Ascending aorta (tissue), 2 donors: ENCODE measurements around the gene PCLO. TPM values are rescaled to one million over a fixed set of nuclear protein-coding genes. Genes with fewer than 3 reads are reported as not detected.

ENCODE experiments used
- DNase-seq, 2 donors: peaks; one replicate each; pipeline ENCODE4 v3.0.0-alpha.2; 2019; ENCODE audit warnings: low spot score in 2 of 2
- H3K27ac ChIP-seq, 2 donors: fragments of 200-600 bp; sonication (generic); one replicate each; pipeline ENCODE4 v1.5.1; 2016 to 2017; ENCODE audit warnings: mild to moderate bottlenecking in 1 of 2
- H3K27me3 ChIP-seq: fragments of 200-600 bp; sonication (generic); one replicate; pipeline ENCODE4 v1.5.1; 2017
- H3K36me3 ChIP-seq, 2 donors: fragments of 200-600 bp; sonication (generic); one replicate each; pipeline ENCODE4 v1.5.1; 2016
- H3K4me1 ChIP-seq, 2 donors: fragments of 200-600 bp; sonication (generic); one replicate each; pipeline ENCODE4 v1.5.1; 2016 to 2017; ENCODE audit warnings: mild to moderate bottlenecking in 1 of 2
- H3K4me3 ChIP-seq, 2 donors: fragments of 200-600 bp; sonication (generic); one replicate each; pipeline ENCODE4 v1.5.1; 2016 to 2017; ENCODE audit warnings: mild to moderate bottlenecking in 1 of 2
- H3K9me3 ChIP-seq, 2 donors: fragments of 200-600 bp; sonication (generic); one replicate each; pipeline ENCODE4 v1.5.1; 2016
- intact Hi-C: fragments of 100-400 bp; cut with DNase I; formaldehyde crosslinking; loops from one replicate; pipeline ENCODE4 v1.15.1; 2023
- total RNA-seq: library from RNA; depleted of rRNA; stranded (reverse); fragments of >200 nt; gene quantifications from one replicate; pipeline ENCODE4 v1.1.0, GENCODE V29; 2016
- TF ChIP-seq, protein P1 (sequence below), 3 experiments: fragments of 200-600 bp in 2 of 3; fragments of 450-650 bp in 1 of 3; sonication (generic) in 2 of 3; IDR thresholded peaks; one replicate each; pipeline ENCODE4 v1.5.1; 2016 to 2019; ENCODE audit warnings: antibody characterized with exemption in 3 of 3, mild to moderate bottlenecking in 1 of 3, moderate library complexity in 1 of 3

The PCLO gene
- total RNA-seq, 1 donor from 2014 or later = 0.11 TPM

DNA sequence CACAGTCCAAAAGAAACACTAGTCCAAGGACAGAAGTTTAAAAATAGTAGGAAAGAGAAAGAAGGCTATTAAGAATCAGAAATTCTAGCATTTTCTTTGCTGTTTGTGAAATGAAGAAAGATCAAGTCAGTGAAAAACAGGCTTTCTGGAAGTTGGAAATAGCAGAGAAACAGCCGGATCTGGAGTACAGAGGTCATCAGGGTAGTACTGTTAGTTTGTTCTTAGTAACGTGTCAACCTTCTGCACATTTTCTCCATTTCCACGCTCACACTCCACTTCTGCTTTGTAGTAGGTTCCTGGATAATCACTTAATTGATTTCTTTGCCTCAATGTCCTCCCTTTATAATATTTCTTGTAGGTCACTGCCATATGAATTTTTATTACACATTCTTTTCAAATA lies 322.6 kb downstream of the PCLO start:
- intact Hi-C loops = no loop called here
- Histone ChIP-seq H3K9me3 (no peaks in the 10 kb centered on the region), H3K4me1 (no peaks in the 10 kb centered on the region), H3K36me3 (no peaks in the 10 kb centered on the region), H3K27ac (no peak overlapping the region), H3K27me3 (no peaks in the 10 kb centered on the region), H3K4me3 (no peak overlapping the region)
- no peak for DNase-seq
- TF ChIP-seq, protein P1, sequence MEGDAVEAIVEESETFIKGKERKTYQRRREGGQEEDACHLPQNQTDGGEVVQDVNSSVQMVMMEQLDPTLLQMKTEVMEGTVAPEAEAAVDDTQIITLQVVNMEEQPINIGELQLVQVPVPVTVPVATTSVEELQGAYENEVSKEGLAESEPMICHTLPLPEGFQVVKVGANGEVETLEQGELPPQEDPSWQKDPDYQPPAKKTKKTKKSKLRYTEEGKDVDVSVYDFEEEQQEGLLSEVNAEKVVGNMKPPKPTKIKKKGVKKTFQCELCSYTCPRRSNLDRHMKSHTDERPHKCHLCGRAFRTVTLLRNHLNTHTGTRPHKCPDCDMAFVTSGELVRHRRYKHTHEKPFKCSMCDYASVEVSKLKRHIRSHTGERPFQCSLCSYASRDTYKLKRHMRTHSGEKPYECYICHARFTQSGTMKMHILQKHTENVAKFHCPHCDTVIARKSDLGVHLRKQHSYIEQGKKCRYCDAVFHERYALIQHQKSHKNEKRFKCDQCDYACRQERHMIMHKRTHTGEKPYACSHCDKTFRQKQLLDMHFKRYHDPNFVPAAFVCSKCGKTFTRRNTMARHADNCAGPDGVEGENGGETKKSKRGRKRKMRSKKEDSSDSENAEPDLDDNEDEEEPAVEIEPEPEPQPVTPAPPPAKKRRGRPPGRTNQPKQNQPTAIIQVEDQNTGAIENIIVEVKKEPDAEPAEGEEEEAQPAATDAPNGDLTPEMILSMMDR (IDR thresholded peaks at IDR 0.05) = no peak

DNA sequence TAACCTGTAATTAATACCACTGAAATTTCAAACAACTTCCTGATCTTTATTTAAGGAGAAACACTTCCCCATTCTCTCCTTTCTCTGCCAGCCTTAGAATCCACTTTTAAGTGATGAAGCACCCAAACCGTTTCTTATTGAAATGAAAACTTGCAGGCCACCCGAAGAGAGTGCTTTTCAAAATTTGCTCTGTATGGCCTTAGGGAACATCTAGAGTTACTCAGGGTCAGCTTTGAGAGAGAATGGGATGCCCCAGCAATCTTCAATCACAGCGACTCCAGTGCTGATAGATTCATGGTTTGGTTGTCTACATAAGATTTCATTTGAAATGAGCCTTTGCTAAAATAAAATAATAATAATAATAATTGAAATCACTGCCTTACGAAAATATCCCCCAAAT lies 323.1 kb downstream of the PCLO start:
- no peak for DNase-seq
- H3K9me3 ChIP-seq = no peaks in the 10 kb centered on the region
- H3K4me1 ChIP-seq = no peaks in the 10 kb centered on the region
- intact Hi-C loops = no loop called here
- H3K36me3 ChIP-seq = no peaks in the 10 kb centered on the region
- TF ChIP-seq, protein P1 (IDR thresholded peaks at IDR 0.05) = no peak
- no peaks in the 10 kb centered on the region for H3K27me3 ChIP-seq
- no peak overlapping the region for H3K27ac ChIP-seq
- H3K4me3 ChIP-seq = no peak overlapping the region

DNA sequence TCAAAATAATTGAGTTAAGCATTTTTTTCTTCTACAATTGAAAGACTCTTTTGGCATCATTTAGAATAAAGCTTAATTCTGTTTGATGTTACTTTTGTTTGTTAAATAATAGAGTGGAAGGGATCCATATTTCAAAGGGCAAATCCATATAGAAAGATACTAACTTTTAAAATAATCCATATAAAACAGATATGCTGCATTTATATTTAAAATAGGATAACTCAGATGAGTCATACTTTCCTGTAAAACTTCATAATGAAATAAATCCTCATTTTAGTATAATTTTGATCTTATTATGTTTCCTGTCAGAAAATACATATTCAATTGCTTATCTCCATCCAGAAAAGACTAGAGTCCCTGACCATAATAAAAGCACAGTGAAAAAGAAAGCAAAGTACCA lies 323.6 kb downstream of the PCLO start:
- TF ChIP-seq, protein P1 (IDR thresholded peaks at IDR 0.05) = no peak
- intact Hi-C loops = no loop called here
- Histone ChIP-seq H3K36me3 (no peaks in the 10 kb centered on the region), H3K9me3 (no peaks in the 10 kb centered on the region), H3K27ac (no peak overlapping the region), H3K4me1 (no peaks in the 10 kb centered on the region), H3K27me3 (no peaks in the 10 kb centered on the region), H3K4me3 (no peak overlapping the region)
- no peak for DNase-seq

DNA sequence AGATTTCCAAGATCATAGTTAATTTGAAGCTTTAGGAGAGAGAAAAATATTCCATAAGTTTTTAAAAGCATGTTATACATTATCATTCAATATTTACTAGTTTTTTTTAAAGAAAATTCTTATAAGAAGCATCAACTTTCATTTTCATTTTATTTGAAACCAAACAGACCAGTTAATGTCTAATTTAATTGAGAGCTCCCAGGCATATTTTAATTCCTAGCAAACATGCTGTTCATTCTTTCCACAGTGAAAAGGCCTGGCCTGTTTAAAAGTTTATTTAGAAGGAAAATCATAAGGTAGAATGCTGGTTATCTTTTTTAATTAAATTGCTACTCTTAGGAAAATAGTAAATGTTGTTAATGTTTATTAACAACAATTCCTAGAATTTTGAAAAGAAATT lies 324.4 kb downstream of the PCLO start:
- no peaks in the 10 kb centered on the region for H3K9me3 ChIP-seq
- H3K27ac ChIP-seq = no peak overlapping the region
- H3K27me3 ChIP-seq = no peaks in the 10 kb centered on the region
- no peak for DNase-seq
- H3K4me3 ChIP-seq = no peak overlapping the region
- intact Hi-C loops = no loop called here
- H3K4me1 ChIP-seq = no peaks in the 10 kb centered on the region
- H3K36me3 ChIP-seq = no peaks in the 10 kb centered on the region
- TF ChIP-seq, protein P1 (IDR thresholded peaks at IDR 0.05) = no peak

DNA sequence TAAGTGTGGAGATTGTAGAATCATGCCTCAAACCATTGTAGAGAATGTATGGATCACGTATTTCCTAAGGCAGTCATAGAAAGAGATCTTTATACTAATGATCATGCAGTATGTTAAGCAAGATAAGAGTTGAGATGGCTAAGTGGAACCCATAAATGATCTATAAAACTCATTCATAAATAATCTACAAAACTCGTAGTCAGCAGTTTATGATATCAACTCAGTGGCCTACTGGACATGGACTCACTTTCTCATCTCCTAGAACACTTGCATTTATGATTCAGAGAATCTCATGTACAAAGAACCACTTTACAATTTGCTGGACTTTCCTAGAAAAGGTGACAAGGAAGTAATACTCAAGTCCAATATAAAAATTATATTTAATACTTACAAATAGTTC lies 339.6 kb downstream of the PCLO start:
- Histone ChIP-seq H3K27ac (no peak overlapping the region), H3K4me3 (no peak overlapping the region), H3K4me1 (no peaks in the 10 kb centered on the region), H3K36me3 (no peaks in the 10 kb centered on the region), H3K27me3 (no peaks in the 10 kb centered on the region), H3K9me3 (no peaks in the 10 kb centered on the region)
- intact Hi-C loops = no loop called here
- DNase-seq = no peak
- TF ChIP-seq, protein P1 (IDR thresholded peaks at IDR 0.05) = no peak

DNA sequence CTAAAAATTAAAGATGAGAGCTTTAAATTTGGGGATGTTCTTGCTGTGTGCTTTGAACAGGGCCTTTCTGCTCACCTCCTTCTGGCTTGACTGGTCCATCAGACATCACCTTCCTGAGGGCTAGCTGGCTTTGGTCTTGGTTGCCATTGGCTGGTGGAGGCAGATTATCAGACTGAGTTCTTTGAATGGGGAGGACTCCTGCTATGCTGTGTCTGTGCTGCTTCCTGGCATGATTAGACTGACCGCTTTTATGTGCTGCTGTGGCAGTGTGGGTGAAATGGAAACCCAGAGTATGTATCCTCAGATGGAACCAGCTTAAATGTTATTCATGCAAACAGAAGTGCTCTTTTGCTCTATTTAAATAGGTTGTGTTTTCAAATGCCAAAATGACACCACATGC lies 341.6 kb downstream of the PCLO start:
- H3K4me3 ChIP-seq = no peak overlapping the region

More for the DNA sequence above, 341.6 kb downstream of the PCLO start:
- DNase-seq = no peak
- H3K27ac ChIP-seq = no peak overlapping the region
- no peaks in the 10 kb centered on the region for H3K9me3 ChIP-seq
- intact Hi-C loops = no loop called here
- H3K4me1 ChIP-seq = no peaks in the 10 kb centered on the region
- TF ChIP-seq, protein P1 (IDR thresholded peaks at IDR 0.05) = no peak
- H3K36me3 ChIP-seq = no peaks in the 10 kb centered on the region
- H3K27me3 ChIP-seq = no peaks in the 10 kb centered on the region
